Measurements from ENCODE around the gene TLK1. TPM values are rescaled to one million over a fixed set of nuclear protein-coding genes. Genes with fewer than 3 reads are reported as not detected.

The TLK1 gene
- total and polyA plus RNA-seq, 2 of the 4 experiments (the other 2 are of a cell fraction), result 7.3 to 12.5 TPM

DNA sequence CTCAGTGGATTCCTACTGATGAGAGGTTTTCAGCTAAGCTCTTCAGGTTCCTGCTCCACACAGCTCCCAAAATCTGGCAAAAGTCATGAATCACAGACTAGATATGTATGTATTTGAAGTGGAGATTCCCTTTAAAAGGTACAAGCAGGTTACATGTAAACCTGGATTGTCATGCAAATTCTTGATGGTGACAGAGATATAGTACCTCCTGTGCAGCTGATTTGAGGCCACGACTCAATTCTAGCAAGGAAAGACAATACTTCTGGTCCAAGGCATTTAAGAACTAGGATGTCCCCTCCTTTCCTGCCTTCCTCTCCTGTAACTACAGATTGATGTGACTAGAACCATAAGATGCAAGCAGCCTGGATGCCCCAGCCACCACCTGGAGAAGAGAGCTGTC is 176.6 kb downstream of the TLK1 start:
- intact Hi-C loops (cut with micrococcal nuclease), result no loop called here
- Histone ChIP-seq H3K4me1 (ENCODE audit: control insufficient read depth, insufficient read depth, low read length) (no peaks in the 10 kb centered on the region), H4K8ac (ENCODE audit: low read depth in 2 of 2, low read length in 2 of 2) (no peak overlapping the region), H2BK15ac (ENCODE audit: low read depth, low read length) (no peak overlapping the region), H4K20me1 (ENCODE audit: insufficient read depth, low read length) (no peaks in the 10 kb centered on the region), H3K9me1 (ENCODE audit: insufficient read depth, low read length) (no peaks in the 10 kb centered on the region), H2BK120ac (ENCODE audit: low read depth, low read length) (no peak overlapping the region), H3K4me3 (ENCODE audit: insufficient read depth, low read depth, low read length) (no peak overlapping the region), H3K27ac (ENCODE audit: insufficient read depth, low read length) (no peak overlapping the region), H3K18ac (ENCODE audit: low read depth, low read length) (no peak overlapping the region), H3K27me3 (ENCODE audit: control insufficient read depth, insufficient read depth, low read length) (no peaks in the 10 kb centered on the region), H3K56ac (ENCODE audit: extremely low read depth, insufficient read depth, low read length) (no peak overlapping the region), H3K9me3 (ENCODE audit: control insufficient read depth, insufficient read depth, low read length) (no peaks in the 10 kb centered on the region), H2BK5ac (ENCODE audit: low read depth, low read length, poor library complexity, severe bottlenecking) (no peak overlapping the region), H3K4ac (ENCODE audit: low read depth, low read length) (no peak overlapping the region), H3K4me2 (ENCODE audit: low read depth, low read length) (no peak overlapping the region), H3K79me1 (ENCODE audit: low read depth in 1 of 2, low read length in 2 of 2) (no peaks in the 10 kb centered on the region), H3K14ac (replicated peaks; ENCODE audit: low read depth, low read length) (no peak overlapping the region), H4K5ac (ENCODE audit: low read depth, low read length) (no peak overlapping the region), H2AK9ac (replicated peaks; ENCODE audit: low read depth, low read length, poor library complexity) (no peak overlapping the region), H2AK5ac (ENCODE audit: low read depth, low read length) (no peak overlapping the region), H2BK20ac (ENCODE audit: low read depth, low read length) (no peak overlapping the region), H2AFZ (replicated peaks; ENCODE audit: low read length, poor library complexity) (no peak overlapping the region), H4K91ac (ENCODE audit: insufficient read depth, low read depth, low read length) (no peak overlapping the region), H3K36me3 (ENCODE audit: control insufficient read depth, insufficient read depth, low read length) (no peaks in the 10 kb centered on the region), H3K23ac (ENCODE audit: low read depth, low read length) (no peak overlapping the region), H3K9ac (ENCODE audit: low read depth, low read length) (no peak overlapping the region)
- in situ Hi-C loops (cut with MboI; ENCODE audit: low sequenced_read_pairs), result no loop called here
- no CpG with 5 or more reads among the region's 1 CpG for WGBS, 2 experiments (ENCODE audit: extremely low coverage in 2 of 2, insufficient read length in 1 of 2)
- ATAC-seq (ENCODE audit: low read depth) (no peak), DNase-seq (no peak)
- ChIA-PET POLR2A (ENCODE audit: unreplicated experiment) (no interaction called here), CTCF (no interaction called here)
- TF ChIP-seq RFX5 (IDR thresholded peaks at IDR 0.05; ENCODE audit: low read depth, low read length), result no peak
- TF ChIP-seq RAD21 (IDR thresholded peaks at IDR 0.05; ENCODE audit: low read length), result no peak
- no peak for TF ChIP-seq SMC3 (IDR thresholded peaks at IDR 0.05; ENCODE audit: low read depth, low read length)
- TF ChIP-seq NFE2L2 (IDR thresholded peaks at IDR 0.05; ENCODE audit: low read depth, low read length), result no peak
- TF ChIP-seq MXI1 (IDR thresholded peaks at IDR 0.05; ENCODE audit: borderline replicate concordance, low read depth, low read length), result no peak
- no peak for TF ChIP-seq CHD1 (IDR thresholded peaks at IDR 0.05; ENCODE audit: low read depth, low read length)
- TF ChIP-seq MAFK (IDR thresholded peaks at IDR 0.05; ENCODE audit: low read depth, low read length), result no peak
- TF ChIP-seq FOS (IDR thresholded peaks at IDR 0.05; ENCODE audit: low read depth, low read length), result no peak
- TF ChIP-seq, protein P1, sequence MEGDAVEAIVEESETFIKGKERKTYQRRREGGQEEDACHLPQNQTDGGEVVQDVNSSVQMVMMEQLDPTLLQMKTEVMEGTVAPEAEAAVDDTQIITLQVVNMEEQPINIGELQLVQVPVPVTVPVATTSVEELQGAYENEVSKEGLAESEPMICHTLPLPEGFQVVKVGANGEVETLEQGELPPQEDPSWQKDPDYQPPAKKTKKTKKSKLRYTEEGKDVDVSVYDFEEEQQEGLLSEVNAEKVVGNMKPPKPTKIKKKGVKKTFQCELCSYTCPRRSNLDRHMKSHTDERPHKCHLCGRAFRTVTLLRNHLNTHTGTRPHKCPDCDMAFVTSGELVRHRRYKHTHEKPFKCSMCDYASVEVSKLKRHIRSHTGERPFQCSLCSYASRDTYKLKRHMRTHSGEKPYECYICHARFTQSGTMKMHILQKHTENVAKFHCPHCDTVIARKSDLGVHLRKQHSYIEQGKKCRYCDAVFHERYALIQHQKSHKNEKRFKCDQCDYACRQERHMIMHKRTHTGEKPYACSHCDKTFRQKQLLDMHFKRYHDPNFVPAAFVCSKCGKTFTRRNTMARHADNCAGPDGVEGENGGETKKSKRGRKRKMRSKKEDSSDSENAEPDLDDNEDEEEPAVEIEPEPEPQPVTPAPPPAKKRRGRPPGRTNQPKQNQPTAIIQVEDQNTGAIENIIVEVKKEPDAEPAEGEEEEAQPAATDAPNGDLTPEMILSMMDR (conservative IDR thresholded peaks at IDR 0.05; ENCODE audit: low read depth, low read length), result no peak
- TF ChIP-seq POLR2A (IDR thresholded peaks at IDR 0.05; ENCODE audit: low read depth, low read length), result no peak
- TF ChIP-seq, protein P2, sequence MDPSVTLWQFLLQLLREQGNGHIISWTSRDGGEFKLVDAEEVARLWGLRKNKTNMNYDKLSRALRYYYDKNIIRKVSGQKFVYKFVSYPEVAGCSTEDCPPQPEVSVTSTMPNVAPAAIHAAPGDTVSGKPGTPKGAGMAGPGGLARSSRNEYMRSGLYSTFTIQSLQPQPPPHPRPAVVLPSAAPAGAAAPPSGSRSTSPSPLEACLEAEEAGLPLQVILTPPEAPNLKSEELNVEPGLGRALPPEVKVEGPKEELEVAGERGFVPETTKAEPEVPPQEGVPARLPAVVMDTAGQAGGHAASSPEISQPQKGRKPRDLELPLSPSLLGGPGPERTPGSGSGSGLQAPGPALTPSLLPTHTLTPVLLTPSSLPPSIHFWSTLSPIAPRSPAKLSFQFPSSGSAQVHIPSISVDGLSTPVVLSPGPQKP (IDR thresholded peaks at IDR 0.05; ENCODE audit: borderline replicate concordance, low read depth, low read length), result no peak
- TF ChIP-seq RCOR1 (IDR thresholded peaks at IDR 0.05; ENCODE audit: insufficient replicate concordance, low read length), result no peak
- no TSS peak for BruUV-seq (replicated peaks)
- dilution Hi-C loops (cut with HindIII; ENCODE audit: low sequenced_read_pairs, unreplicated experiment), result no loop called here
